ENCODE data around the gene CLMN. TPM values are rescaled to one million over a fixed set of nuclear protein-coding genes. Genes with fewer than 3 reads are reported as not detected.

Gene CLMN
- total and polyA plus RNA-seq, 4 donors: 4.5 to 33.5 (median 11.7) TPM

GRCh38 chr14:95188380-95188779 lies 131.3 kb downstream of the CLMN start:
- no peaks in the 10 kb centered on the region for H3K27me3 ChIP-seq (ENCODE audit: control insufficient read depth in 3 of 3, insufficient read depth in 3 of 3, low read length in 2 of 3)
- no peak overlapping the region for H3K27ac ChIP-seq (ENCODE audit: low read depth in 1 of 2, low read length in 1 of 2)
- H3K4me3 ChIP-seq: no peak overlapping the region
- no peak for DNase-seq
- H3K9ac ChIP-seq (ENCODE audit: insufficient read depth in 1 of 2, low read length in 2 of 2): no peak overlapping the region
- H3K36me3 ChIP-seq (ENCODE audit: control insufficient read depth in 4 of 4, insufficient read depth in 4 of 4, low read length in 4 of 4): peaks cover 0 to 3% (median 0%) of the 10 kb centered on the region in 4 donors
- TF ChIP-seq CTCF (IDR thresholded peaks at IDR 0.05; ENCODE audit: control extremely low read depth, extremely low read depth): no peak
- 88 to 95% methylated on average over 3 of the region's 3 CpGs for WGBS, 2 donors
- no peaks in the 10 kb centered on the region for H3K9me3 ChIP-seq (ENCODE audit: control insufficient read depth in 4 of 4, insufficient read depth in 3 of 4, low read length in 3 of 4)
- no peak for ATAC-seq (ENCODE audit: insufficient read depth, low FRiP score)
- peaks cover 6 to 57% (median 18%) of the 10 kb centered on the region in 5 donors for H3K4me1 ChIP-seq (ENCODE audit: control insufficient read depth in 5 of 5, insufficient read depth in 5 of 5, low read length in 5 of 5)

GRCh38 chr14:95185767-95186392 lies 133.8 kb downstream of the CLMN start:
- DNase-seq (no peak), ATAC-seq (ENCODE audit: insufficient read depth, low FRiP score) (no peak)
- Histone ChIP-seq H3K4me1 (ENCODE audit: control insufficient read depth in 5 of 5, insufficient read depth in 5 of 5, low read length in 5 of 5) (peaks cover 6 to 43% (median 15%) of the 10 kb centered on the region in 5 donors), H3K27ac (ENCODE audit: low read depth in 1 of 2, low read length in 1 of 2) (peak overlapping the region; percentile 10 to 87), H3K36me3 (ENCODE audit: control insufficient read depth in 4 of 4, insufficient read depth in 4 of 4, low read length in 4 of 4) (peaks cover 0 to 1% (median 0%) of the 10 kb centered on the region in 4 donors), H3K9me3 (ENCODE audit: control insufficient read depth in 4 of 4, insufficient read depth in 3 of 4, low read length in 3 of 4) (no peaks in the 10 kb centered on the region), H3K9ac (ENCODE audit: insufficient read depth in 1 of 2, low read length in 2 of 2) (no peak overlapping the region), H3K27me3 (ENCODE audit: control insufficient read depth in 3 of 3, insufficient read depth in 3 of 3, low read length in 2 of 3) (no peaks in the 10 kb centered on the region), H3K4me3 (no peak overlapping the region)
- no peak for TF ChIP-seq CTCF (IDR thresholded peaks at IDR 0.05; ENCODE audit: control extremely low read depth, extremely low read depth)
- 28 to 54% methylated on average over 11 of the region's 11 CpGs for WGBS, 2 donors

GRCh38 chr14:95185033-95185766 lies 134.5 kb downstream of the CLMN start:
- WGBS, 2 donors: 49 to 67% methylated on average over 12 of the region's 12 CpGs
- Histone ChIP-seq H3K27me3 (ENCODE audit: control insufficient read depth in 3 of 3, insufficient read depth in 3 of 3, low read length in 2 of 3) (no peaks in the 10 kb centered on the region), H3K9me3 (ENCODE audit: control insufficient read depth in 4 of 4, insufficient read depth in 3 of 4, low read length in 3 of 4) (no peaks in the 10 kb centered on the region), H3K27ac (ENCODE audit: low read depth in 1 of 2, low read length in 1 of 2) (peak overlapping the region; percentile 84 to 87), H3K36me3 (ENCODE audit: control insufficient read depth in 4 of 4, insufficient read depth in 4 of 4, low read length in 4 of 4) (no peaks in the 10 kb centered on the region), H3K4me1 (ENCODE audit: control insufficient read depth in 5 of 5, insufficient read depth in 5 of 5, low read length in 5 of 5) (peaks cover 0 to 36% (median 12%) of the 10 kb centered on the region in 5 donors), H3K4me3 (no peak overlapping the region), H3K9ac (ENCODE audit: insufficient read depth in 1 of 2, low read length in 2 of 2) (no peak overlapping the region)
- TF ChIP-seq CTCF (IDR thresholded peaks at IDR 0.05; ENCODE audit: control extremely low read depth, extremely low read depth): no peak
- peak; percentile 58 for ATAC-seq (ENCODE audit: insufficient read depth, low FRiP score)
- peak; percentile 85 to 95 (median 94) for DNase-seq

Data from lung (tissue), 12 donors.